Neural progenitor cell (in vitro differentiated cells): ENCODE data around the gene TOLLIP.
"Not testable (repeated sequence)": the region's sequence is repeated elsewhere in the genome, so short reads cannot be mapped to it uniquely, and the experiment has no call there.

Experiments used
- EZH2 ChIP-seq: fragments of 200-600 bp; sonication (generic); IDR thresholded peaks from 2 replicates; pipeline ENCODE4 v1.6.1; 2017; ENCODE audit warnings: antibody characterized with exemption, mild to moderate bottlenecking, moderate library complexity
- TF ChIP-seq, protein P1 (sequence below): fragments of 200-600 bp; sonication (generic); IDR thresholded peaks from 2 replicates; pipeline ENCODE4 v1.5.1; 2017; ENCODE audit warnings: antibody characterized with exemption, mild to moderate bottlenecking

GRCh38 chr11:1265480-1265879, 44.0 kb downstream of the TOLLIP start:
- TF ChIP-seq, protein P1, sequence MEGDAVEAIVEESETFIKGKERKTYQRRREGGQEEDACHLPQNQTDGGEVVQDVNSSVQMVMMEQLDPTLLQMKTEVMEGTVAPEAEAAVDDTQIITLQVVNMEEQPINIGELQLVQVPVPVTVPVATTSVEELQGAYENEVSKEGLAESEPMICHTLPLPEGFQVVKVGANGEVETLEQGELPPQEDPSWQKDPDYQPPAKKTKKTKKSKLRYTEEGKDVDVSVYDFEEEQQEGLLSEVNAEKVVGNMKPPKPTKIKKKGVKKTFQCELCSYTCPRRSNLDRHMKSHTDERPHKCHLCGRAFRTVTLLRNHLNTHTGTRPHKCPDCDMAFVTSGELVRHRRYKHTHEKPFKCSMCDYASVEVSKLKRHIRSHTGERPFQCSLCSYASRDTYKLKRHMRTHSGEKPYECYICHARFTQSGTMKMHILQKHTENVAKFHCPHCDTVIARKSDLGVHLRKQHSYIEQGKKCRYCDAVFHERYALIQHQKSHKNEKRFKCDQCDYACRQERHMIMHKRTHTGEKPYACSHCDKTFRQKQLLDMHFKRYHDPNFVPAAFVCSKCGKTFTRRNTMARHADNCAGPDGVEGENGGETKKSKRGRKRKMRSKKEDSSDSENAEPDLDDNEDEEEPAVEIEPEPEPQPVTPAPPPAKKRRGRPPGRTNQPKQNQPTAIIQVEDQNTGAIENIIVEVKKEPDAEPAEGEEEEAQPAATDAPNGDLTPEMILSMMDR, result not testable (repeated sequence)
- TF ChIP-seq EZH2, result not testable (repeated sequence)
